Effector memory CD8-positive, alpha-beta T cell (primary cell): ENCODE results near the gene TTC34.

ENCODE experiments used
- ATAC-seq: fragments of 150-1000 bp; cut with Tn5 transposase; replicated peaks from 2 replicates; pipeline ENCODE4 v1.10.0; 2021; ENCODE audit warnings: mild to moderate bottlenecking, moderate library complexity
- DNase-seq, 3 experiments: peaks; one replicate each; pipeline ENCODE4 v3.0.0; 2021
- H3K27ac Mint-ChIP-seq, 2 donors: one replicate each; pipeline ENCODE4 v1.8.0; 2022; ENCODE audit warnings: mild to moderate bottlenecking in 2 of 2, mixed read lengths in 2 of 2, moderate library complexity in 2 of 2
- H3K27me3 Mint-ChIP-seq, 2 donors: one replicate each; pipeline ENCODE4 v1.8.0; 2022; ENCODE audit warnings: mixed read lengths in 2 of 2
- H3K36me3 Mint-ChIP-seq: one replicate; pipeline ENCODE4 v1.8.0; 2022; ENCODE audit warnings: mild to moderate bottlenecking, moderate library complexity, mixed read lengths; ENCODE audit not compliant: insufficient read depth
- H3K4me1 Mint-ChIP-seq, 2 donors: one replicate each; pipeline ENCODE4 v1.8.0; 2022; ENCODE audit warnings: low read depth in 2 of 2, mixed read lengths in 2 of 2
- H3K4me3 Mint-ChIP-seq, 2 donors: one replicate each; pipeline ENCODE4 v1.8.0; 2022; ENCODE audit warnings: mild to moderate bottlenecking in 2 of 2, mixed read lengths in 2 of 2, moderate library complexity in 2 of 2
- H3K9me3 Mint-ChIP-seq, 2 donors: one replicate each; pipeline ENCODE4 v1.8.0; 2022; ENCODE audit warnings: mixed read lengths in 2 of 2

TTC34 gene

DNA sequence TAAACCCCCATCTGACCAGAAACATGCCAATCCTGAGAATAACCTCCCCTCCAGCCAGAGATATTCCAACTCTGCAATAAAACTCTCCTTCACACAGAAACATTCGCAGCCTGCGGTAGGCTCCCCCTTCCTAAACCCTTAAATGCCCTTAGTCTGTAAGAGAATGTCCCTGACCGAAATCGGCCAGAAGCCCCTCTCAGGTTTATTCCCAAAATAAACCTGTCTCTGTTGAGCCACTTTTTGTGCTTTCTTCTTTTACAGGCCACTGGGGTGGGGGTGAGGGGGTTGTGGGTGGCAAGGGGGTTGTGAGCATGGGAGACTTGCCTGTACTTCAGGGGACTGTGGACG is 210.3 kb downstream of the TTC34 start:
- no peak for DNase-seq
- peak overlapping the region in 1 of 2 donors; percentile 12 for H3K27ac Mint-ChIP-seq
- H3K36me3 Mint-ChIP-seq = peaks cover 8% of the 10 kb centered on the region
- H3K4me3 Mint-ChIP-seq = no peak overlapping the region
- peaks cover 0 to 6% of the 10 kb centered on the region in 2 donors for H3K4me1 Mint-ChIP-seq
- no peak for ATAC-seq
- H3K9me3 Mint-ChIP-seq = no peaks in the 10 kb centered on the region
- no peaks in the 10 kb centered on the region for H3K27me3 Mint-ChIP-seq

DNA sequence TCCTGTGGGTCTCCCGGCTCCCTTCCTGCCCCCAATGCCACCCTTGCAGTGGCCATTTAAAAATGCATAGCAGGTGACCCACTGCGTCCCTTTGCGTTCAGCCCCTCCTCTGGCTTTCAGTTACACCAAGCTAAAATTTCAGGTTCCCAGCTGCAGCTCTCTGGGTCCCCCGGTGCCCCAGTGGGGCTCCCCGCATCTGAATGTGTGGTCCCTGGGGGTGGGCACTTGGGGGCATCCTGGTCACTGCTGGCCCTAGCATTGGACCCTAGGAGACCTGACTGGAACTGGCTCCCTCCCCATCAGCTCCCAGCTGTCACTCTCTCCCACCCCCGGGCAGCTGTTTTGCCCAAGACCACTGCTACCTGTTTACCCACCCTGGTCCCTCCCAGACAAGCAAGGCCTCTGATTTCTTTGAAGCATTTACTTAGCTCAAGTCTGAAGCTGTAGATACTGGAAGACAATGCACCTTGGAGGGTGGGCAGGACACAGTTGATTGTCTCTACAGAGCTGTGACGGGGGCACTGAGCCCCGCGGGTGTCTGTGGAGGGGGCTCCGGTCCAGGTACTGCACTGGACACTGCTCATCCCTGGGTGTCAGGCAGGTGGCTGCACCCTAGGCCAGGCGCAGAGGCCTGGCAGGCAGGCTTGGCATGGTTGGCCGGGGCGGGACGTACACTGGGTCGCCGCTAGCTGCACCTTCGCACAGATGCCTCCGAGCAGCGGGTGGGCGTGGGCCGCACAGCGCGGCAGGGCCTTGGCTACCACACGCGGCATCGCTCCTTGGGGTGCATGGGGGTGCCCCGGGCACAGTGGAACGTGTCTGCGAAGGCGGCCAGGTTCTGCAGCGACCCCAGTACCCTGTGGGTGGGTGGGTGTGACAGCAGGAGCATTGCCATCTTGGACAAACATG is 211.0 kb downstream of the TTC34 start:
- no peak overlapping the region for H3K4me3 Mint-ChIP-seq
- H3K27me3 Mint-ChIP-seq = no peaks in the 10 kb centered on the region
- DNase-seq = no peak
- peaks cover 2 to 8% of the 10 kb centered on the region in 2 donors for H3K4me1 Mint-ChIP-seq
- H3K36me3 Mint-ChIP-seq = peaks cover 12% of the 10 kb centered on the region
- ATAC-seq = no peak
- H3K9me3 Mint-ChIP-seq = no peaks in the 10 kb centered on the region
- H3K27ac Mint-ChIP-seq = peak overlapping the region in 1 of 2 donors; percentile 12

DNA sequence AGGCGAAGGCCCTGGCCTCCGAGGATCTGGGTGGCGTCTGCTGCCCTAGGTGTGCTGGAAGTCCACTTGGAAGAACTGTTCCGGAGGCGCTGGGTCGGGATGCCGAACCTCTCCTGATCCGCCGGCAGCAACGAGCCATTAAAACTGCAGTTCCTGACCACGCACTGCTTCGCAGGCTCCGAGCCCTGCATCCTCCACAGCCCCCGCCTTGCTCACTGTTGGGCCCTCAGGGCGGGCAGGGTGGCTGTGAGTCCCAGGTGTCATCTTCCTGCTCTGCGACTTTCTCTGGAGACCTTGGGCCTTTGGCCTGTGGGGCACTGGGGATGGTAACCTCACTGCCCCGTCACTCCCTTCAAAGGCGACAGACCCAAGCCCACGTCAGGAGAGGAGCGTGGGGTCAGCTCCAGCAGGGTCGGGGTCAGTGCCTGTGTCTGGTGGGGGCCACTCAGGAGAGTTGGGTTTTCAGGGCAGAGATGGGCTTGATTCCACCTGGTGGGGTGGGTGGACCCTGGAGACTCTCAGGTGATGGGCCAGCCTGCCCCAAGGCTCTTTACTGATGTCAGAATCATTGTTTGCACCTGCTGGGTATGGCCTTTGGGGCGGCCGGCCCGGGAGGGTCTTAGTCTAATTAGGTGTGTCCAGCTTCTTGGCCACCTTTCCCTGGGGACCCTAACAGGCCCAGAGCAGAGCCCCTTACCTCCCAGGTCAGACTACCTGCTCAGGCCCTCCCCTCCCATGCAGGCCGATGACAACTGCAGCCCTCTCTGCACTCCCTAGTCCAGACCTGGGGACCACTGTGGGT is 211.9 kb downstream of the TTC34 start:
- H3K4me3 Mint-ChIP-seq = no peak overlapping the region

DNA sequence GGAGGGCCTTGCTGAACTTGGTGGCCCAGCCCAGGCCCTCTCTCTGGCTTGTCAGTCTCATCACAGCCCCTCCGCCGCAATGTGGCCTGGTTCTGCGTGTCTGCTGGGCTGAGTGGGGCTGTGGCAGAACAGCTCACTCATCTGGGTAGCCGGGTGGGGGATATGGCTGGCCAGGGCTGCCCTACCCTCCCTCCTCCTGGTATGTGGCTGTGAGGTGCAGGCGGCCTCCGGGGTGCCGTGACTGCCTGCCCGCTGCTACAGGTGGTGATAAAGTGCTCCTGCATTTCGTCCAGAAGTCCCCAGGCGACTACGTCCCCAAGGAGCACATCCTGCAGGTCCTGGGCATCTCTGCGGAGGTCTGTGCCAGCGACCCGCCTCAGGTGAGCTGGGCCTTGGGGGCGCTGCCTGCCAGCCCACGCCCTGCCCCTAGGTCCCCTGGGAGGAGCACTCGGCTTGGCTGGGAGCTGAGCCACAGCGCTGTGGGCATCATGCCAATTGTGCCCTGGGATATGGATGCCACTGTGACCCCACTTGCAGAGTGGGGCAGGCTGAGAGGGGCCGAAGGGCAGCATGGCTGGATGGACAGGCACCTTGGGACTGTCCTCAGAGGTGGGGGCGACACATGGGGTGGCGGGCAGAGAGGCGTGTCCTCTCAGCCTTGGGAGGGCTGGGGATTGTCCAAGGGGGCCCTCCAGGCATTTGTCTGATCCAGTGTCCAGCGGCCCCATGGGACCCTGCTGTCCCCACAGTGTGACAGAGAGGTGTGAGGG is 212.6 kb downstream of the TTC34 start:
- peaks cover 13 to 19% of the 10 kb centered on the region in 2 donors for H3K4me1 Mint-ChIP-seq
- H3K9me3 Mint-ChIP-seq = no peaks in the 10 kb centered on the region
- ATAC-seq (no peak), DNase-seq (no peak)
- no peak overlapping the region for H3K27ac Mint-ChIP-seq
- peaks cover 18% of the 10 kb centered on the region for H3K36me3 Mint-ChIP-seq
- H3K27me3 Mint-ChIP-seq = no peaks in the 10 kb centered on the region
- H3K4me3 Mint-ChIP-seq = peak overlapping the region in 1 of 2 donors; percentile 92

More for the DNA sequence above, 211.9 kb downstream of the TTC34 start:
- DNase-seq (no peak), ATAC-seq (no peak)
- peaks cover 18% of the 10 kb centered on the region for H3K36me3 Mint-ChIP-seq
- no peaks in the 10 kb centered on the region for H3K27me3 Mint-ChIP-seq
- no peaks in the 10 kb centered on the region for H3K9me3 Mint-ChIP-seq
- H3K27ac Mint-ChIP-seq = no peak overlapping the region
- H3K4me1 Mint-ChIP-seq = peaks cover 10 to 16% of the 10 kb centered on the region in 2 donors

DNA sequence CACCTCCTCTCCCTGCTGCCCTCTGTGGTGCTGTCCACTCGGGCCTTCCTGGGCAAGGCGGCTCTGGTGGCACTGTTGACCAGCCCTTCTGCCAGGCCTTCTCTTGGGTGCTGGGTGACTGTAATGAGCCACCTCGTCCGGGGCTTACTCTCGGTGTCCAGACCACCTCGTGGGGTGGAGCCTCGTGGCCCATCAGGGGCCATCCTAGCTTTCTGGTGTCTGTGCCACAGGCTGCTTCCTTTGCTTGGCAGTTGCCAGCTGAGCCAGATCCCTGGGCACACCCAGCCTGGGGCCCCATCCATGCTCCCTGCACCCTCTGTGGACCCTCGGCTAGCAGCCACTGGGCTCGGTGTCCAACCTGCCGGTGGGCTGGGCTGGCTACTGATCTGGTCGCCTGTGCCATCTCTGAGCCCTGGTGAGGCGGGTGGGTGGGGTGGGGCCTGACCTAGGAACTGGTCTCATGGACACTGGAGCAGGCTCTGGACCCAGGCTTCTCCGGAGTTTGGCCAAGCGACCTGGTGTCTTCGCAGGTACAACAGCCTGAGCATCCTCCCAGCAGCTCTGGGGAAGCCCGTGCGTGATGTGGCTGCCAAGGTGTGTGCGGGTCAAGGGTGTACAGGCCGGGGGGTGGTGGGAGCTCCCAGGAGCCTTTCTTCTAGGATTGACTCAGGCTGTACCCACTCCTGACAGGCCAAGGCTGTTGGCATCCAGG is 213.5 kb downstream of the TTC34 start:
- DNase-seq (no peak), ATAC-seq (no peak)
- Mint-ChIP-seq H3K27ac (no peak overlapping the region), H3K4me3 (peak overlapping the region; percentile 84 to 92), H3K27me3 (no peaks in the 10 kb centered on the region), H3K4me1 (peaks cover 13 to 21% of the 10 kb centered on the region in 2 donors), H3K36me3 (peaks cover 18% of the 10 kb centered on the region), H3K9me3 (no peaks in the 10 kb centered on the region)

DNA sequence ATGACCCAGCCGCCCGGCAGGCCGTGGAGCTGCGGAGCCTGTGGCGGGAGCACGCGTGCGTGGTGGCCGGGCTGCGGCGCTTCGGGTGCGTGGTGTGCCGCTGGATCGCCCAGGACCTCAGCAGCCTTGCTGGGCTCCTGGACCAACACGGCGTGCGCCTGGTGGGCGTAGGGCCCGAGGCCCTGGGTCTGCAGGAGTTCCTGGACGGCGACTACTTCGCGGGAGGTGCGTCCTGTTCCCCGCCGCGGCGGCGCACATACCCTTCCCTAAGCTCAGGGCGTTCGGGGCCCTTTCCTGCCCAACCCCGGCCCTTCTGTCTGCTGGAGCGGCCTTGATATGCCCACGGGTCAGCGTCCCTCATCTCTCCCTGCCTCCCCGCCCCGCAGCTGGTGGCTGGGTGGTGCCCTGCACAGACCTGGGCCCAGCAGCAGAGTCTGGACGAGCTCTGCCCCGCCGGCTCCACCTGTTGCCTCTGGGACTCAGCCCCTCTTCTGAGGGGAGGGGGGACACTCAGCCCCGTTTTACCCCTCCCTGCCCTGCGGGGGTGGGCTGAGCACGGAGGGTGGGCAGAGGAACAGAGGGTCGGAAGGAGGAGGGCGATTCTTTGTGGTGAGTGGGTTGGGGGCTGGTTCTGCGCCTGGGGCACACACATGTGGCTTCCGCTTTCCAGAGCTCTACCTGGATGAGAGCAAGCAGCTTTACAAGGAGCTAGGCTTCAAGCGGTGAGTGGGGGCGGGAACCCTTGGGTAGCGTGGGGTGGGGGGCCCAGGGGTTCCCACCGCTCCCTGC is 214.2 kb downstream of the TTC34 start:
- peak overlapping the region; percentile 96 to 99 for H3K27ac Mint-ChIP-seq
- H3K4me1 Mint-ChIP-seq = peaks cover 13 to 21% of the 10 kb centered on the region in 2 donors
- H3K36me3 Mint-ChIP-seq = peaks cover 18% of the 10 kb centered on the region
- DNase-seq = no peak
- peak overlapping the region; percentile 84 to 92 for H3K4me3 Mint-ChIP-seq
- H3K27me3 Mint-ChIP-seq = no peaks in the 10 kb centered on the region
- ATAC-seq = no peak
- no peaks in the 10 kb centered on the region for H3K9me3 Mint-ChIP-seq

DNA sequence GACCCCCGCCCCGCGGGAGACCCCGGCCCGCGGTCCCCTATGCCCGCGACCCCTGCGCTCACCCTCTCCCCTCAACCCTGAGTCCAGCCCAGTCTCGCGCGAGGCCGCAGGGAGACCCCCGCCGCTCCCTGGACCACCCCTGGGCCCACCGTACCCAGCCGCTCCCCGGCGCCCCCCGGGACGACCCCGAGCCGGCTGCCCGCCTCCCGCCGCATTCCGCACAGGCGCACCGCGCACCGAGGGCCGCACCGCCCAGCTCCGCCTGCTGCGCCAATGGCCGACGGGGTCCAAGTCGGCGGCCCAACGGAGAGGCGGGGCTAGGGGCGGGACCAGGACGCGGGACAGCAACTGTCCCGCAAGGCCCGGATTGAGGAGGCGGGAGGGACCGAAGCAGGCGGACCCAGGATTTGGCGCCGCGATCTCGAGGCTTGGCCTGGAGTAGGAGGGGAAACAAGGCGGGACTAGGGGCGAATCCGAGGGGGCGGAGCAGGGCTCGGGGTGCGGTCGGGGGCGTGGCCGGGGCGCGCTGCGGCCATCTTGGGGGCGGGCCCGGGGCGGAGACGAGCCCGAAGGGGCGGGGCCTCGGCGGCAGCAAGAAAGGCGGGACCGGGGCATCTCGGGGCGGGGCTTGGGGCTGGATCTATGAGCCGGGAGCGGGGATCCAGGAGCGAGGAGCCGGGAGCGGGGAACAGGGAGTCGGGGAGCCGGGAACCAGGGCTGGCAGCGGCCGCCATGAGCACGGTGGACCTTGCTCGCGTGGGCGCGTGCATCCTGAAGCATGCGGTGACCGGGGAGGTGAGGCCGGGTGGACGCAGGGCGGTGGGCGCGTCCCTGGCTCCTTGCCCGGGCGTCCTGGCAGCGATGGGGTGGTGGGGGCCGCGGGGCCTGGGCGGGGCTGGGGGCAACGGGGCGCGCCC is 215.1 kb downstream of the TTC34 start, which contains the start of gene PRXL2B:
Gene PRXL2B, plus strand, starts transcription at position 624 of the 917 bp plus-strand sequence. Its CDS starts 109 bp downstream, at position 733.
- ATAC-seq = peak; percentile 71
- Mint-ChIP-seq H3K9me3 (no peaks in the 10 kb centered on the region), H3K27me3 (no peaks in the 10 kb centered on the region), H3K27ac (peak within 1 kb of the TSS; percentile 96 to 99), H3K36me3 (peaks cover 18% of the 10 kb centered on the region), H3K4me3 (peak within 1 kb of the TSS; percentile 84 to 92), H3K4me1 (peaks cover 15 to 23% of the 10 kb centered on the region in 2 donors)
- peak; percentile 97 to 98 (median 97) for DNase-seq
